ENCODE data around the gene KSR2. TPM values are rescaled to one million over a fixed set of nuclear protein-coding genes. Genes with fewer than 3 reads are reported as not detected.
A peak's percentile ranks its signal among the peaks of the same experiment; 100 is the strongest.

Gene KSR2
- total RNA-seq, 1 experiment from 2014 or later: 0.02 TPM

DNA sequence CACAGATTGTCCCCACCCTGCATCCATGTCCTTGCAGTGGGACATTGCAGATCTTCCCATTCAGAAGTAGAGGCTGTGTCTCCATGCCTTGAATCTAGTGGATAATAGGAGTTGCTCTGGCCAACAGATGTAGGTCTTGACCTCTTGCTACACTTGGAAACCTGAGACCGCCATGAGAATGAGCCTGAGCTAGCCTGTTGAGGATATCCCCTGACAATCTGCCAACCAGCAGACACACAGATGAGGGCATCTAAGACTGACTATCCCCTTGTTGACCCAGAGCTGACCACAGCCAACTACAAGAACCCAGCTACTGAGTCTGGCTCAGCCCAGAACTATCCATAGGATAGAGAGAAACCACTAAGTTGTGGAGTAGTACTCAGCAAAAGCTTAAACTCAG lies 446.2 kb downstream of the KSR2 start:
- intact Hi-C loops (cut with micrococcal nuclease): no loop called here
- no peaks in the 10 kb centered on the region for H3K36me3 Mint-ChIP-seq (ENCODE audit: insufficient read depth, unreplicated experiment)
- ChIA-PET POLR2A (interaction anchor here (0.7 to 1.7 kb wide), 4 partner anchors 9 to 81 kb away, joined by 3 to 6 read pairs (median 4); no protein-coding TSS in a partner anchor), CTCF (interaction anchor here (0.6 to 1.4 kb wide), 7 partner anchors 65 to 860 kb away, joined by 3 to 7 read pairs (median 5); no protein-coding TSS in a partner anchor)
- no peak for TF ChIP-seq CTCF (IDR thresholded peaks at IDR 0.05; ENCODE audit: unreplicated experiment)
- H3K4me3 Mint-ChIP-seq (ENCODE audit: unreplicated experiment): no peak overlapping the region
- peak; percentile 42 for DNase-seq (ENCODE audit: unreplicated experiment)
- H3K9me3 Mint-ChIP-seq (ENCODE audit: unreplicated experiment): peaks cover 23% of the 10 kb centered on the region
- no TSS peak for BruUV-seq (replicated peaks)
- no peak overlapping the region for H3K27ac Mint-ChIP-seq (ENCODE audit: low read depth, unreplicated experiment)
- no peaks in the 10 kb centered on the region for H3K27me3 Mint-ChIP-seq (ENCODE audit: insufficient read depth, unreplicated experiment)
- H3K4me1 Mint-ChIP-seq (ENCODE audit: insufficient read depth, unreplicated experiment): peaks cover 6% of the 10 kb centered on the region

GRCh38 chr12:117521867-117522266 lies 446.9 kb downstream of the KSR2 start:
- intact Hi-C loops (cut with micrococcal nuclease): no loop called here
- peaks cover 23% of the 10 kb centered on the region for H3K9me3 Mint-ChIP-seq (ENCODE audit: unreplicated experiment)
- no peaks in the 10 kb centered on the region for H3K27me3 Mint-ChIP-seq (ENCODE audit: insufficient read depth, unreplicated experiment)
- H3K4me1 Mint-ChIP-seq (ENCODE audit: insufficient read depth, unreplicated experiment): peaks cover 6% of the 10 kb centered on the region
- no peaks in the 10 kb centered on the region for H3K36me3 Mint-ChIP-seq (ENCODE audit: insufficient read depth, unreplicated experiment)
- TF ChIP-seq CTCF (IDR thresholded peaks at IDR 0.05; ENCODE audit: unreplicated experiment): no peak
- BruUV-seq (replicated peaks): no TSS peak
- POLR2A ChIA-PET: interaction anchor here (0.8 to 1.4 kb wide), 4 partner anchors 10 to 80 kb away, joined by 3 to 6 read pairs (median 3); no protein-coding TSS in a partner anchor
- no peak overlapping the region for H3K4me3 Mint-ChIP-seq (ENCODE audit: unreplicated experiment)
- CTCF ChIA-PET: interaction anchor here (0.7 to 1.6 kb wide), 6 partner anchors 10 to 315 kb away, joined by 3 to 7 read pairs (median 4); no protein-coding TSS in a partner anchor
- DNase-seq (ENCODE audit: unreplicated experiment): no peak
- H3K27ac Mint-ChIP-seq (ENCODE audit: low read depth, unreplicated experiment): no peak overlapping the region

- ChIA-PET CTCF (interaction anchor here (1.0 to 1.6 kb wide), 3 partner anchors 9 to 73 kb away, joined by 3 to 4 read pairs (median 4); no protein-coding TSS in a partner anchor), POLR2A (interaction anchor here (0.7 to 1.4 kb wide), 4 partner anchors 9 to 57 kb away, joined by 3 to 6 read pairs (median 4); no protein-coding TSS in a partner anchor)
- Mint-ChIP-seq H3K27ac (ENCODE audit: low read depth, unreplicated experiment) (no peak overlapping the region), H3K27me3 (ENCODE audit: insufficient read depth, unreplicated experiment) (no peaks in the 10 kb centered on the region), H3K4me3 (ENCODE audit: unreplicated experiment) (no peak overlapping the region), H3K4me1 (ENCODE audit: insufficient read depth, unreplicated experiment) (peaks cover 6% of the 10 kb centered on the region), H3K36me3 (ENCODE audit: insufficient read depth, unreplicated experiment) (no peaks in the 10 kb centered on the region), H3K9me3 (ENCODE audit: unreplicated experiment) (peaks cover 23% of the 10 kb centered on the region)
- peak; percentile 79 for DNase-seq (ENCODE audit: unreplicated experiment)
- intact Hi-C loops (cut with micrococcal nuclease): no loop called here
- no peak for TF ChIP-seq CTCF (IDR thresholded peaks at IDR 0.05; ENCODE audit: unreplicated experiment)
- no TSS peak for BruUV-seq (replicated peaks)
Measured at GRCh38 chr12:117521346-117521745, 447.4 kb downstream of the KSR2 start.

- DNase-seq (ENCODE audit: unreplicated experiment): peak; percentile 27
- intact Hi-C loops (cut with micrococcal nuclease): no loop called here
- ChIA-PET POLR2A (no interaction called here), CTCF (interaction anchor here (1.3 to 1.5 kb wide), 2 partner anchors 9 to 31 kb away, joined by 3 read pairs; no protein-coding TSS in a partner anchor)
- Mint-ChIP-seq H3K36me3 (ENCODE audit: insufficient read depth, unreplicated experiment) (no peaks in the 10 kb centered on the region), H3K4me1 (ENCODE audit: insufficient read depth, unreplicated experiment) (peaks cover 6% of the 10 kb centered on the region), H3K9me3 (ENCODE audit: unreplicated experiment) (peaks cover 32% of the 10 kb centered on the region), H3K27ac (ENCODE audit: low read depth, unreplicated experiment) (peak overlapping the region; percentile 73), H3K27me3 (ENCODE audit: insufficient read depth, unreplicated experiment) (no peaks in the 10 kb centered on the region), H3K4me3 (ENCODE audit: unreplicated experiment) (no peak overlapping the region)
- no TSS peak for BruUV-seq (replicated peaks)
- no peak for TF ChIP-seq CTCF (IDR thresholded peaks at IDR 0.05; ENCODE audit: unreplicated experiment)
Measured at GRCh38 chr12:117518594-117519270, 450.1 kb downstream of the KSR2 start.

All from MCF 10A (cell line).